ENCODE data around the gene SP3.

DNA sequence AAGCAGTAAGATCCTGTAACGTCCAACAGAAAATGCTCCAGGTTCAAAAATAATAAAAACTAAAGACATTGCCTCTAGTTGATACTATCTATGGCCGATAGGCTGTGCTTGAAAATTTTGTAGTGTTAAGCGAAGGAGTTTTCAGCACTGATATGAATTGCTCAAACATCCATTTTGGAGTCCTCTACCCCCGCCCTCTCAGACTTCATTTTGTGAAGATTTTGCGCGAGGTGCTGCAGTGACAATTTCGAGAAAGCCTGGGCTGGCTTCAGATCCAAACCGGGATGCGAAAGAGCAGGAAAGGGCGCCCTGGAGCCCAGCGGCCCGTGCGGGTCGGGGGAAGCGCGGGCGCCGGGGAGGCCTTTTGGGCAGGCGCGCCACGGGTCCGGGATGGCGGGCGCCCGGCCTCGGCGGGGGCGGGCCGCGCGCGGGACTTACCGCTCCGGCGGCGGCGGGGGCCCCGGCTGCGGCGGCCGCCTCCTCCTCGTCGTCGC, 1.8 kb downstream of the SP3 start:
- no peak for TF ChIP-seq JUND (IDR thresholded peaks at IDR 0.05; ENCODE audit: low read length)
- no peak for TF ChIP-seq POLR2A (IDR thresholded peaks at IDR 0.05; ENCODE audit: control extremely low read depth in 1 of 2, low read depth in 2 of 2, low read length in 2 of 2)
- no peak for TF ChIP-seq HDAC6 (IDR thresholded peaks at IDR 0.05; ENCODE audit: low read depth, low read length)
- TF ChIP-seq CTCF (IDR thresholded peaks at IDR 0.05; ENCODE audit: control extremely low read depth in 1 of 3, insufficient read depth in 1 of 3, low read depth in 1 of 3, low read length in 3 of 3) = no peak
- no peak for TF ChIP-seq ZNF274 (IDR thresholded peaks at IDR 0.05; ENCODE audit: borderline replicate concordance, extremely low read depth, low read length)
- TF ChIP-seq TEAD4 (IDR thresholded peaks at IDR 0.05; ENCODE audit: low read depth, low read length) = no peak
- no peak for TF ChIP-seq SP2 (IDR thresholded peaks at IDR 0.05; ENCODE audit: low read length)
- no peak for TF ChIP-seq MAX (IDR thresholded peaks at IDR 0.05)

Measured in H1 (cell line).